HepG2 (cell line): ENCODE results near the gene AKT2. TPM values are rescaled to one million over a fixed set of nuclear protein-coding genes. Genes with fewer than 3 reads are reported as not detected.

Experiments
- NFE2 ChIP-seq: sonication (generic); formaldehyde crosslinking; IDR thresholded peaks from 2 replicates; pipeline ENCODE4 v1.4.0; 2020; ENCODE audit warnings: missing genetic modification reagents
- PCBP2 ChIP-seq: fragments of 200-400 bp; formaldehyde crosslinking; optimal IDR thresholded peaks from 2 replicates; pipeline ENCODE3; 2018; ENCODE audit warnings: low read length, low read depth; ENCODE audit not compliant: poor library complexity, severe bottlenecking
- WIZ ChIP-seq: sonication (generic); formaldehyde crosslinking; IDR thresholded peaks from 2 replicates; pipeline ENCODE4 v1.5.1; 2020; ENCODE audit warnings: mild to moderate bottlenecking, missing genetic modification reagents
- ZNF329 ChIP-seq: sonication (generic); formaldehyde crosslinking; IDR thresholded peaks from 2 replicates; pipeline ENCODE4 v1.9.0; 2021; ENCODE audit warnings: low read depth, mild to moderate bottlenecking, missing genetic modification reagents
- polyA plus RNA-seq, 8 experiments: library from polyadenylated mRNA; depleted of rRNA in 3 of 8; stranded (reverse) in 7 of 8; unstranded in 1 of 8; fragments of >200 nt; fragmentation: Illumina TruSeq in 4 of 8; extraction: Trizol in 4 of 8; gene quantifications; 2 replicates each; pipeline versions ENCODE4 v1.2.1 to v1.2.3, GENCODE V29; 2011 to 2016; ENCODE audit warnings: low read depth in 4 of 8, missing spikeins in 1 of 8, mixed read lengths in 1 of 8; ENCODE audit not compliant: insufficient read depth in 1 of 8
- total RNA-seq, 5 experiments: library from RNA; depleted of rRNA; stranded (reverse); fragments of >200 nt; fragmentation: Illumina TruSeq; extraction: Trizol; gene quantifications; 2 replicates each; pipeline ENCODE4 v1.2.3, GENCODE V29; 2016; ENCODE audit warnings: low read depth in 1 of 5
- TF ChIP-seq, protein P1 (sequence below), 2 experiments: sonication (generic) in 1 of 2; formaldehyde crosslinking in 1 of 2; IDR thresholded peaks; 2 replicates each; pipeline versions ENCODE4 v1.6.1 to v1.9.0; 2014 to 2022; ENCODE audit warnings: antibody characterized with exemption in 1 of 2, borderline replicate concordance in 1 of 2, inconsistent platforms in 1 of 2, low read depth in 1 of 2, missing genetic modification reagents in 1 of 2
- TF ChIP-seq, protein P2 (sequence below): sonication (generic); formaldehyde crosslinking; IDR thresholded peaks from 2 replicates; pipeline ENCODE4 v1.4.0; 2020; ENCODE audit warnings: missing genetic modification reagents

The AKT2 gene
- total and polyA plus RNA-seq, 2 of the 13 experiments (the other 11 are each of a cell fraction or from before 2014, with no cell fraction given) = 82.1 to 173 TPM

DNA sequence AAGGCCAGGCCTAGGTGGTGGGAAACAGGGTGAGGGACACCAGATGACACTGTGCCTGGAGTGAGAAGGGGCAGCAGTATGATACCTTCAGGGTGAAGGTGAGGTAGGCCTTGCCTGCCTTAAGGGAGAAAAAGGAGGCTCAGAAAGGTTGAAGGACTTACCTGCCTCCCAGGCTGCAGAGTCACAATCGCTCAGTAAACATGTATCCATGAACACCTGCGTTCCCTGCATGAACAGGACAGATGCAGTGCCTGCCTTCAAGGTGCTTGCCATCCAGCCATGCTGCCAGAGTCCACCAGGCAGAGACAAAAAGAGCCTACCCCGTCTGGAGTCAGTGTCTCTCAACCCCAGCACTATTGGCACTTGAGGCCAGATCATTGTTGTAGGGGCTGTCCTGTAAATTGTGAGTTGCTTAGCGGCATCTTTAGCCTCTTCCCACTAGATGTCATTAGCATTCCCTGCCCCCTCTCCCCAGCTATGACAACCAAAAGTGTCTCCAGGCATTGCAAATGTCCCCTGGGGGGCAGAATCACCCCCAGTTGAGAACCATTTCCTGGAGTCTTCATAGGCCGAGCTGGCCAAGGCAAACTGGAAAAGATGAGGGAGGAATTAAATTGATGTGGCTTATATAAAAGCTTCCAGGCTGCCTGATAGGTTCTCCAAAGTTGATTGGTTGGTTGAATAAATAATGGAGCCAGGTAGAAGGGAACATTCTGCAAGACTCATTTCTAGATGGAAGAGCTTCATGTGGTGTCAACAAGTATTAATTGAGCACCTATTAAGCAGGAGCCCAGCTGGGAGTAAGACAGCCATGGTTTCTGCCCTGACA is 92.2 kb downstream of the AKT2 start (continued):
- TF ChIP-seq, protein P1, sequence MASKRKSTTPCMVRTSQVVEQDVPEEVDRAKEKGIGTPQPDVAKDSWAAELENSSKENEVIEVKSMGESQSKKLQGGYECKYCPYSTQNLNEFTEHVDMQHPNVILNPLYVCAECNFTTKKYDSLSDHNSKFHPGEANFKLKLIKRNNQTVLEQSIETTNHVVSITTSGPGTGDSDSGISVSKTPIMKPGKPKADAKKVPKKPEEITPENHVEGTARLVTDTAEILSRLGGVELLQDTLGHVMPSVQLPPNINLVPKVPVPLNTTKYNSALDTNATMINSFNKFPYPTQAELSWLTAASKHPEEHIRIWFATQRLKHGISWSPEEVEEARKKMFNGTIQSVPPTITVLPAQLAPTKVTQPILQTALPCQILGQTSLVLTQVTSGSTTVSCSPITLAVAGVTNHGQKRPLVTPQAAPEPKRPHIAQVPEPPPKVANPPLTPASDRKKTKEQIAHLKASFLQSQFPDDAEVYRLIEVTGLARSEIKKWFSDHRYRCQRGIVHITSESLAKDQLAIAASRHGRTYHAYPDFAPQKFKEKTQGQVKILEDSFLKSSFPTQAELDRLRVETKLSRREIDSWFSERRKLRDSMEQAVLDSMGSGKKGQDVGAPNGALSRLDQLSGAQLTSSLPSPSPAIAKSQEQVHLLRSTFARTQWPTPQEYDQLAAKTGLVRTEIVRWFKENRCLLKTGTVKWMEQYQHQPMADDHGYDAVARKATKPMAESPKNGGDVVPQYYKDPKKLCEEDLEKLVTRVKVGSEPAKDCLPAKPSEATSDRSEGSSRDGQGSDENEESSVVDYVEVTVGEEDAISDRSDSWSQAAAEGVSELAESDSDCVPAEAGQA (IDR thresholded peaks at IDR 0.05; ENCODE audit: low read depth) = no peak
- TF ChIP-seq, protein P1 (CRISPR knock-in tag; IDR thresholded peaks at IDR 0.05; ENCODE audit: borderline replicate concordance) = no peak
- TF ChIP-seq PCBP2 = no peak
- TF ChIP-seq WIZ (CRISPR knock-in tag) = no peak
- TF ChIP-seq NFE2 (CRISPR knock-in tag) = no peak
- no peak for TF ChIP-seq ZNF329 (CRISPR knock-in tag)
- TF ChIP-seq, protein P2, sequence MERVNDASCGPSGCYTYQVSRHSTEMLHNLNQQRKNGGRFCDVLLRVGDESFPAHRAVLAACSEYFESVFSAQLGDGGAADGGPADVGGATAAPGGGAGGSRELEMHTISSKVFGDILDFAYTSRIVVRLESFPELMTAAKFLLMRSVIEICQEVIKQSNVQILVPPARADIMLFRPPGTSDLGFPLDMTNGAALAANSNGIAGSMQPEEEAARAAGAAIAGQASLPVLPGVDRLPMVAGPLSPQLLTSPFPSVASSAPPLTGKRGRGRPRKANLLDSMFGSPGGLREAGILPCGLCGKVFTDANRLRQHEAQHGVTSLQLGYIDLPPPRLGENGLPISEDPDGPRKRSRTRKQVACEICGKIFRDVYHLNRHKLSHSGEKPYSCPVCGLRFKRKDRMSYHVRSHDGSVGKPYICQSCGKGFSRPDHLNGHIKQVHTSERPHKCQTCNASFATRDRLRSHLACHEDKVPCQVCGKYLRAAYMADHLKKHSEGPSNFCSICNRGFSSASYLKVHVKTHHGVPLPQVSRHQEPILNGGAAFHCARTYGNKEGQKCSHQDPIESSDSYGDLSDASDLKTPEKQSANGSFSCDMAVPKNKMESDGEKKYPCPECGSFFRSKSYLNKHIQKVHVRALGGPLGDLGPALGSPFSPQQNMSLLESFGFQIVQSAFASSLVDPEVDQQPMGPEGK (CRISPR knock-in tag) = 0 out of 2 replicates have a peak, but pooled peaks have one; percentile 24
